ENCODE data around the gene TNNI3K. TPM values are rescaled to one million over a fixed set of nuclear protein-coding genes. Genes with fewer than 3 reads are reported as not detected.

TNNI3K gene
- total RNA-seq, 1 experiment from 2014 or later = not detected

DNA sequence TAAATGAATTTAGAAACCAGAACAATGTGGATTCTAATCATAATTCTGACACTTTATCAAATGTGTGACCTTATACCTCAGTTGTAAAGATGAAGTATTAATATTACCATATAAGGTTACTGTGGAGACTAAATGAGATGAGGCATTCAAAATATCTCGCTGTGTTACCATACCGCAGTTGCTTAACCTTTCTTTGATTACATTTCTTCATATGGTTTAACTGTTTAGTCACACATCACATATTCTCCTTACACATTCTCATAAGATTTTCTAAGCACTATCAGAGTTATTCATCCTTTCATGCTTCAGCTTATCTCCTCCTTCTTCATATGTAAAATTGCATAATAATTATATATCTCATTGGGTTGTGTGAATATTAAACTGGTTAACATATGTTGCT lies 188.3 kb downstream of the TNNI3K start:
- H3K79me1 ChIP-seq (ENCODE audit: insufficient read depth, low read depth, low read length, poor library complexity, severe bottlenecking) = no peaks in the 10 kb centered on the region
- no peak overlapping the region for H2BK12ac ChIP-seq (ENCODE audit: insufficient read length, low read depth, low read length)
- no peak overlapping the region for H3K14ac ChIP-seq (ENCODE audit: insufficient read depth, low read length)
- H3K9ac ChIP-seq (ENCODE audit: extremely low read depth, insufficient read length, low read length) = no peak overlapping the region
- Mint-ChIP-seq H3K4me3 (no peak overlapping the region), H3K9me3 (no peaks in the 10 kb centered on the region), H3K27me3 (ENCODE audit: low read depth) (no peaks in the 10 kb centered on the region), H3K4me1 (no peaks in the 10 kb centered on the region), H3K36me3 (ENCODE audit: insufficient read depth in 1 of 3, low read depth in 3 of 3) (no peaks in the 10 kb centered on the region), H3K27ac (no peak overlapping the region)
- TF ChIP-seq, protein P1, sequence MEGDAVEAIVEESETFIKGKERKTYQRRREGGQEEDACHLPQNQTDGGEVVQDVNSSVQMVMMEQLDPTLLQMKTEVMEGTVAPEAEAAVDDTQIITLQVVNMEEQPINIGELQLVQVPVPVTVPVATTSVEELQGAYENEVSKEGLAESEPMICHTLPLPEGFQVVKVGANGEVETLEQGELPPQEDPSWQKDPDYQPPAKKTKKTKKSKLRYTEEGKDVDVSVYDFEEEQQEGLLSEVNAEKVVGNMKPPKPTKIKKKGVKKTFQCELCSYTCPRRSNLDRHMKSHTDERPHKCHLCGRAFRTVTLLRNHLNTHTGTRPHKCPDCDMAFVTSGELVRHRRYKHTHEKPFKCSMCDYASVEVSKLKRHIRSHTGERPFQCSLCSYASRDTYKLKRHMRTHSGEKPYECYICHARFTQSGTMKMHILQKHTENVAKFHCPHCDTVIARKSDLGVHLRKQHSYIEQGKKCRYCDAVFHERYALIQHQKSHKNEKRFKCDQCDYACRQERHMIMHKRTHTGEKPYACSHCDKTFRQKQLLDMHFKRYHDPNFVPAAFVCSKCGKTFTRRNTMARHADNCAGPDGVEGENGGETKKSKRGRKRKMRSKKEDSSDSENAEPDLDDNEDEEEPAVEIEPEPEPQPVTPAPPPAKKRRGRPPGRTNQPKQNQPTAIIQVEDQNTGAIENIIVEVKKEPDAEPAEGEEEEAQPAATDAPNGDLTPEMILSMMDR (conservative IDR thresholded peaks at IDR 0.05) = no peak
- no peaks in the 10 kb centered on the region for H3K23me2 ChIP-seq (ENCODE audit: insufficient read length, low read depth, low read length, poor library complexity, severe bottlenecking)
- no peak overlapping the region for H2BK5ac ChIP-seq (ENCODE audit: insufficient read length, low read length)
- H3K4me2 ChIP-seq (ENCODE audit: insufficient read depth, insufficient read length, low read length) = no peak overlapping the region
- no CpG with 5 or more reads among the region's 2 CpGs for WGBS (ENCODE audit: extremely low coverage, insufficient read length, low lambda C conversion rate)
- DNase-seq = no peak
- no peak overlapping the region for H3K56ac ChIP-seq (ENCODE audit: insufficient read length, low read depth, low read length)
- H2BK120ac ChIP-seq (ENCODE audit: low read depth, low read length, poor library complexity, severe bottlenecking) = no peak overlapping the region
- H3K4ac ChIP-seq (ENCODE audit: low read depth, low read length) = no peak overlapping the region
- no peak overlapping the region for H3K23ac ChIP-seq (ENCODE audit: insufficient read length, low read depth, low read length)
- no peaks in the 10 kb centered on the region for H4K20me1 ChIP-seq (ENCODE audit: control insufficient read depth, insufficient read depth, insufficient read length)
- H3K27me3 ChIP-seq (ENCODE audit: insufficient read depth, low read length) = no peaks in the 10 kb centered on the region
- H3K4me1 ChIP-seq (ENCODE audit: insufficient read depth, low read length) = no peaks in the 10 kb centered on the region
- no peak overlapping the region for H3K18ac ChIP-seq (ENCODE audit: insufficient read length, low read depth, low read length)
- no peak overlapping the region for H3T11ph ChIP-seq (ENCODE audit: low read length)
- H3K79me2 ChIP-seq (ENCODE audit: insufficient read depth, low read length) = no peaks in the 10 kb centered on the region
- H4K5ac ChIP-seq (ENCODE audit: insufficient read length, low read depth, low read length) = no peak overlapping the region
- no peak overlapping the region for H2AFZ ChIP-seq (ENCODE audit: low read length)
- no peak overlapping the region for H2BK15ac ChIP-seq (ENCODE audit: low read depth, low read length)
- no peaks in the 10 kb centered on the region for H3K9me3 ChIP-seq (ENCODE audit: control insufficient read depth, low read depth, low read length)
- no peak overlapping the region for H4K8ac ChIP-seq (replicated peaks; ENCODE audit: insufficient read length, low read depth, low read length)
- H2AK5ac ChIP-seq (ENCODE audit: insufficient read length, low read length) = no peak overlapping the region
- no peak overlapping the region for H2BK20ac ChIP-seq (ENCODE audit: low read depth, low read length, poor library complexity, severe bottlenecking)
- H4K91ac ChIP-seq (ENCODE audit: insufficient read length, low read depth, low read length) = no peak overlapping the region
- H3K27ac ChIP-seq (ENCODE audit: insufficient read length, low read depth, low read length) = no peak overlapping the region
